HG03066 (cell line): Measurements from ENCODE around the gene GPR176.

Experiments used
- ATAC-seq: cut with Tn5 transposase; IDR thresholded peaks from one replicate; pipeline ENCODE4 v1.9.1; 2021; ENCODE audit warnings: low read depth; ENCODE audit not compliant: unreplicated experiment

Gene GPR176, protein sequence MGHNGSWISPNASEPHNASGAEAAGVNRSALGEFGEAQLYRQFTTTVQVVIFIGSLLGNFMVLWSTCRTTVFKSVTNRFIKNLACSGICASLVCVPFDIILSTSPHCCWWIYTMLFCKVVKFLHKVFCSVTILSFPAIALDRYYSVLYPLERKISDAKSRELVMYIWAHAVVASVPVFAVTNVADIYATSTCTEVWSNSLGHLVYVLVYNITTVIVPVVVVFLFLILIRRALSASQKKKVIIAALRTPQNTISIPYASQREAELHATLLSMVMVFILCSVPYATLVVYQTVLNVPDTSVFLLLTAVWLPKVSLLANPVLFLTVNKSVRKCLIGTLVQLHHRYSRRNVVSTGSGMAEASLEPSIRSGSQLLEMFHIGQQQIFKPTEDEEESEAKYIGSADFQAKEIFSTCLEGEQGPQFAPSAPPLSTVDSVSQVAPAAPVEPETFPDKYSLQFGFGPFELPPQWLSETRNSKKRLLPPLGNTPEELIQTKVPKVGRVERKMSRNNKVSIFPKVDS

DNA sequence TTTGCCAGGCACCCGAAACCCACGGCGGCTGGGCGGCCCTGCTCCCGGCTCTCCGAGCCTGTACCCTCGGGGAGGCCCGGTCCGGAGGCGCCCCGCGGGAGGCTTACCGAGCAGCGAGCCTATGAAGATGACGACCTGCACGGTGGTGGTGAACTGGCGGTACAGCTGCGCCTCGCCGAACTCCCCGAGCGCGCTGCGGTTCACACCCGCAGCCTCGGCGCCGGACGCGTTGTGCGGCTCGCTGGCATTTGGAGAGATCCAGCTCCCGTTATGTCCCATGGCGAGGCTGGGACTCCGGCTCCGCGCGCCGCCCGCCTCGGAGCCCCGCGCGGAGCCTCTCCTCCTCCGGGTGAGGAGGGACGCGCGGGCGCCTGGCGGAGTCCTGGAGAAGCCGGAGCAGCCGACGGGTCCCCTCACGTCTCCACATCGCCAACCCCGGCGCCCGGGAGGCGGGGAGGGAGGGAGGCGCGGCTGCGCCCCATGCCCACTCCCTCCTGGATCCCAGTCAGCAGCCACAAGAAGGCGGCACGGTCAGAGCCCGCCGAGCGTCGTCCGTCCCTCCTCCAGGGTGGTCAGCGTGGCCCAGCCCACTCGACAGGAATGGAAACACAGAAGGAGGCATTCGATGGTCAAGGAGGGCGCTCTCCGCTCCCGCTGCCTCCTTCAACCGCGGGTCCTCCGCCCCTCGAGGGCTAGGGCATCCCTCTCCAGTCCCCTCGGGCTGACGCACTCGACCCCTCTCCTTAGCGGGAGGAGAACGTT lies at the start of gene GPR176:
Gene GPR176 (minus strand): TSS at position 519 of the 762 bp plus-strand sequence. CDS start 240 bp downstream, at position 279.
- ATAC-seq, result no peak

GRCh38 chr15:39969002-39969394 lies 48.9 kb upstream of the GPR176 start:
- ATAC-seq, result no peak

DNA sequence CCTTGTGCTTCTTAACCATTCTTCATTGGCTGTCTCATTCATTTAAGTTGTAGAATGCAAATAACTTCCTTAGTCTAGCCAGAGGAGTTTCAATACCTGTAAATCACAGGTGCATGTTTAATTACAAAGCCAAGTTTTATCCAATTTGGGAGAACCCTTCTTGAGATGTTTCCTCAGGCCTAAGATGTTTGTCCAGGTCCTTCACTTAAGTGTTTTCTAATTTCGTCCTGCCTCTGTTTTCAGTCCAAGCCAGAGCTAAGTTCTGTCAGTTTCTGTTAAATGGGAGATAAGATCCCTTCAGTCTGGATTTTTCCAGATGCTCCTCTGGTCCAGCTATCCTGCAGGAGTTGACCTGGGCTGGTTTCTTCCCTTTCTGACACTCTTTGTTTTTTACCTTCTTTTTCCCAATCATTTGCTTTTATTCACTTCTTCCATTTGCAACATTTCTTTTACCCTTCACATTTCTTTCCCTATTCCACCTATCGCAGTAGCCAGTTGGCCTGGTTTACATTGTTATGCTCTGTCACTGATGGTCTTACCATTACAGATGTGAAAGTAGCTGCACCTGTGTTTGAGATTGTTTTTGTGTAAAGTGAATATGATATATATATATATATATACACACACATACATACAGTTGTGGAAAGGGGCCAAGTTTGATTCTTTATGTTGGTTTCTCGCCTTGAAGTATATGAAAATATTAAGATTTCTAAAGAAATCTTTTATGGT lies 48.4 kb upstream of the GPR176 start:
- no peak for ATAC-seq

DNA sequence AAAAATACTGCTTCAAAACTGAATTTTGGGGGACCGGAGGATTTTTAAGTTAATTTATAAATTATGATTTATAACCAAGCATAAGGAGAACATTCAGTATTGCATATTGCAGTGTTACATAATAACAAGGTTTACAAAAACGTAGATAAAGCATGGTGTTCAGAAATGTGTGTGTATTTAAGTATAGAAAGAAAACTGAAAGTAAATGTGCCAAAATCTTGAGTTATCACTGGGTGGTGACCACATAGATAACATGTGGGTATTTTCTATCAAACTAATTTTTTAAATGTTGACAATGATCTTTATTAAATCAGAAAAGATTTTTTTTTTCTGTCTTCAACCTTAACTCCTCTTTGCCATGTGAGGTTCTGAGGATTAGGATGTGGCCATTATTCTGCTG lies 46.5 kb upstream of the GPR176 start:
- no peak for ATAC-seq

- ATAC-seq, result no peak
Observed at GRCh38 chr15:39963786-39964185, 43.7 kb upstream of the GPR176 start.

DNA sequence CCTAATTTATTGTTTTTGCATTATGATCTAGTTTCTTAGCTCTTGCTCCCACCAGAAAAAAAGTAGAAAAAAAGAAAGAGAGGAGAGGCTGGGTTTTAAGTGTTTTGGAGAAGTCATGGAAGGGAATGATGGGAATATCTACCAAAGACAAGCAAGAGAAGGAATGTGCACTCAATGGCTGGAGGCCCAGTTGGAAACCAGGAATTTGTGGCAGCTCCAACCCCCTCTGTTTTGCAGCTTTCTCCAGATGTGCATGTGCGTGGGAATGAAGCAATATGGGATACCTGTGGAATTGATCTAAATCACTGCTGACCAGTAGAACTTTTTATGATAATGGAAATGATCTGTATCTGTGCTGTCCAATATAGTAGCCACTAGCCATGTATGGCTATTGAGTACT lies 41.0 kb upstream of the GPR176 start:
- ATAC-seq, result no peak

GRCh38 chr15:39960411-39960810 lies 40.3 kb upstream of the GPR176 start:
- no peak for ATAC-seq

DNA sequence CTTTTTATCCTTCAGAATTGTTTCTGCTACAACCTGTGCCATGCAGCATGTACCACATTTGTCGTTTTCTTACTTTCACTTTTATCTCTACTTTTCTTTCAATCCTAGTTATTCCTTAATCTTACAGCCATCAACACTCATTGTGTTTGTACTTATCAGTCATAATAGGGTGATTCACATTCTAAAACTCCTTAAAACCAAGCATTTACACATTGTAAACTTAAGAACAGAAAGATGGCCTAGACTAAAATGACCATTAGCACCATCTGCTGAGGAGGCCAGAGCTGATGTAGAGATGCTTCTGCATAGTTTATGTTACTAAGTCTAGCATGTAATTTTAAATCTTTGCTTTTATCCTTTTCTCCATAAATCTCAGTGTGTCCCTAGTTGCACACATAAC lies 39.3 kb upstream of the GPR176 start:
- ATAC-seq, result no peak

DNA sequence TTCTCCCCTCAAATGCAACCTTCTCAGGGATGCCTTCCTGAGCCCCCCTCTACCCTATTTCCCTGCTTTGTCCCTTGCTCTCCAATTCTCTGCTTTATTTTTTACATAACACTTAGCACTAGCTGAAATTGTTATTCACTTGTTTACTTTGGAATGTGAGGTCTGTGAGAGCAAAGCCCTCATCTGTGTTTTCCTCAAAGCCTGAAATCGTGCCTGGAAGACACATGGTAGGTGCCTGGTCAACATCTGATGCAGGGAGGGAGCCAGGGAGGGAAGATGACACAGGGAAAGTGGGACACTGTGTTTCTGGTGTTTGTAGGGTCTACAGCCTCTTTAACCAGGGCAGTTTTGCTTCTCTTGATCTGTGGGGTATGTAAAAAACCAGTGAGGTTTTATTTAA lies 37.4 kb upstream of the GPR176 start:
- no peak for ATAC-seq

GRCh38 chr15:39953521-39953920 lies 33.5 kb upstream of the GPR176 start:
- no peak for ATAC-seq

- ATAC-seq, result no peak
Observed at GRCh38 chr15:39951561-39951960, 31.5 kb upstream of the GPR176 start.

- no peak for ATAC-seq
Observed at GRCh38 chr15:39948817-39949216, 28.8 kb upstream of the GPR176 start.

DNA sequence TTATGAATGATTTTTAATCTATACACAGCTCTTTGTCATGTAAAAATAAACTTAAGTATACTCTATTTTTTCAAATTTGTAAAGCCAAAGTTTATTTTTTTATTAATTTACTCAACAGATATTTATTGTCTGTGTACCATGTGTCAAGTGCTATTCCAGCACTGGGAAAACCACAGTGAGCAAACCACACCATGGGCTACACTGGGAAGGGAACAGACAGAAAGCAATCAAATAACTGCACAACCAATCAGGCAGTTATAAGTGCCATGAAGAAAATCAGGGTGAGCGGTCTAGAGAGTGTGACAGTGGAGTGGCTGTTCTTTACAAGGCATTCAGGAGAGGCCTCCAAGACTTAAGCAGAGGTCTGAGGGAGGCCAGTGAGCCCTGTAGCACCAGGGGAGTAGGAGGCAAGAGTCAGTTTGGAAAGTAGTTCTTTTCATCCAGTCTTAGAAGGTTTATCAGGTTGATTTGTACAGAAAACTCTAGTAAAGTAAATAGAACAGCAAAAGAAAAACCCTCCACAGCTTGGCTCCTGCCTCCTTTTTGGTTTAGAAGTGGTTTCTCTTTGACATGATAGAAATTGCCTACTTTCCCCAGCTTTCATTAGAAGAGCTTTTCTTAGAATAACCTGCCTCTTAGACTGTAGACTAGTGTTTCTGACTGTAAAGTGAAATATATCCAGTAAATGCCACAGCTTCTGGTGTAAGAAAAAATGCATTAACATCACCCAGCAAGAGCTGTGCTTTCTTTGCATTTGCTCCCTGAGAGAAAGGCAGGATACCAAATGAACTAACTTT lies 27.5 kb upstream of the GPR176 start:
- no peak for ATAC-seq

DNA sequence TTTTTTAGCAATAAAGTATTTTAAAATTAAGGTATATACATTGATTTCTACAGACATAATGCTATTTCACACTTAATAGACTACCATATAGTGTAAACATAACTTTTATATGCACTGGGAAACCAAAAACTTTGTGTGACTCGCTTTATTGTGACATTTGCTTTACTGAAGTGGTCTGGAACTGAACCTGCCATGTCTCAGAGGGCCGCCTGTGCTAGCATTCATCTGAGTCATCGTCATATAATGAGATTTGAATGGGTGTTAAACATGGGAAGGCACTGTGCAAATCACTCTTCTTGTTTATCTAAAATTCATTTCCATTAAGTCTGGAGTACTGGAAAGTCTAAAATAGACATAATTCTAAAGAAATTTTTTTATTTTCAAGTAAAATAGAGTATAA lies 26.8 kb upstream of the GPR176 start:
- ATAC-seq, result no peak

GRCh38 chr15:39944726-39945125 lies 24.7 kb upstream of the GPR176 start:
- ATAC-seq, result no peak

DNA sequence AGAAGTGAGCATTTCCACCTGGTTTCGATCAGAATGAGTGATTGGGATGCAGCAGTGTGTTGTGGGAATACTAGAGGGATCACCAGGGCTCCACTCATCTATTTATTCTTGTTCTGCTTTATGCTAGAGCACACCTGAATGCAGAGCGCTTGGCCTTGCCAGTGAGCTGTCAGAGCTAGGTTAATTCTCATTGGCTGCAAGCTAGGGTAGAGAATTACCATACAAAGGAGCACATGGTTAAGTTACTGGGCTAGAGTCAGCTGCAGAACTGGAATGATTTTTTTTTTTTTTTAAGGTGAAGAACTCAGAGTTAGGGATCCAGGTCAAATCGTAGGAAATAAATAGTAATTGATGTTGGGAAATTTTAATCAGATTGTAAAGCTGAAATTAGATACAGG lies 22.7 kb upstream of the GPR176 start:
- ATAC-seq, result no peak

DNA sequence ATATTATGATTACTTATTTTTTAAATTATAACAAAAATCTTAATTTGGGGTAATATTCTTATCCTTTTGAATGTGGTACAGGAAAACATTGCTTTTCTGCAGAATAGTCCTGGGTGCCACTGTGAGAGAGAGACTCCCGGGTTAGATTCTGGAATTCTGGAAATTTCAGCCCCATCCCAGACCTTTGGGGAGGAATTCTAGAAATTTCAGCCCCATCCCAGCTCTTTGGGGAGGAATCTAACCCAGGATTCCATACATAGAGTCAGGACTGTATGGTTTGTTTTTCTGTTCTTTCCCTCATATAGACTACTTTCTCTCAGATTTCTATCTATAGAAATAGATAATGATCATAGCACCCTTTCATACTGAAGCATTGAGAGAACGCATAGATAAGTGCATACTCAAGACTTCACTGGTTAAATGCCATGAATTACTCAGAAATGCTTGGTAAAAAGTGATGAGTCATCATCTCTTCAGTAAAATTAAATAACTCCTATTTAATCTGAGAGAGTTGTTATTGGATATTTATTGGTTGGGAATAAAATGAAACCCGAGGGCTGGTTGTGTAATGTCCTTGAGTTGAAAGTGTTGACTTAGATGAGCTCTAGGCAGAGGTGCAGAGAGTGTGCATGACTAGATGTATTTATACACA lies 22.2 kb upstream of the GPR176 start:
- no peak for ATAC-seq

DNA sequence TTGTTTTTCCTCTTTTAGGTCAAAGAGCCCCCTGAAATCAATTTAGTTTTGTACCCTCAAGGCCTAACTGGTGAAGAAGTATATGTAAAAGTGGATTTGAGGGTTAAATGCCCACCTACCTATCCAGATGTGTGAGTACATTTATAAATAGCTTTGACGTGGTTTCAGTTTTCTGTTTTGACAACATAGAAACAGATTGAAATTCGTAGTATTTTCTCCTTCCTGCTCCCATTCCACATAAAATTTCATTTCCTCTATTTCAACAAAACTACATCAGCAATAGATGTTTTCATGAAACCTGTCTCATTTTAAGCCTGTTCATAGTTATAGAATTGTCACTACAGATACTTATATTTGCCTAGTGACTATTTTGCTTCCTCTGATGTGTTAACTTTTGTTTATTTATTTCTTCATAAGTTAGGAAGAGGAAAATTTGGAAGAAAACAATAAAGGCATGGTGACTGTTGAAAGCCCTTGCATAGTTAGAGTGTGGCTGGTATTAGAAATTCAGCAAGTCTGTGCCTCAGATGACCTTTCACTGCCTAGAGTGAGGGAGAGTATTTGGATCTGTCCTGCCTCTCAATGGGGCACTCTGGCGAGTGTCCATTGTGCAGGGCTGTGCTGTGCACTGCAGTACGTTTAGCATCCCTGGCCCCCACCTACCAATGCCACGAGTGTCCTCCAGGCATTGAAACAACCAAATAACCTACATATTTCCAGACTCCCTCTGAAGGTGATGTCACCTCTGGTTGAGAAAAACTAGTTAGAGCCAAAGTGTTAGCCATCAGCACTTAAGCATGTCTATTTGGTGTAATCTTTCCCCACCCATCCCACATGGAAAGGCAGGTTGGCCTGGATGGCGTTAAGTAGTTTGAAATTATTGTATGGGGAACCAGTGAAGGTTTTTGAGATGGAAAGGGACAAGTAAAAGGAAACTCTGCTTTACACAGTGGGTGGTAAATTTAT lies 19.7 kb upstream of the GPR176 start:
- no peak for ATAC-seq

- no peak for ATAC-seq
Observed at GRCh38 chr15:39937696-39938095, 17.6 kb upstream of the GPR176 start.
